ENCODE measurements around the gene SH3BGRL3. TPM values are rescaled to one million over a fixed set of nuclear protein-coding genes. Genes with fewer than 3 reads are reported as not detected.
"Not testable (repeated sequence)": the region's sequence is repeated elsewhere in the genome, so short reads cannot be mapped to it uniquely, and the experiment has no call there.

Gene SH3BGRL3
- total and polyA plus RNA-seq, 2 experiments from 2014 or later = 240 to 2,795 TPM

- Histone ChIP-seq H3K9me2 (ENCODE audit: insufficient read depth) (no peaks in the 10 kb centered on the region), H3K79me2 (ENCODE audit: insufficient read depth) (no peaks in the 10 kb centered on the region), H3K36me3 (ENCODE audit: low read depth) (no peaks in the 10 kb centered on the region), H3K4me3 (no peak overlapping the region), H2AFZ (peak overlapping the region; percentile 95), H3F3A (ENCODE audit: insufficient read depth) (peaks cover 15% of the 10 kb centered on the region), H3K27me3 (replicated peaks; ENCODE audit: insufficient read depth) (no peaks in the 10 kb centered on the region), H3K9ac (peak overlapping the region; percentile 86; the same call in 1 of the 2 replicates), H4K20me1 (ENCODE audit: insufficient read depth) (no peaks in the 10 kb centered on the region), H3K4me1 (ENCODE audit: insufficient read depth) (peaks cover 10% of the 10 kb centered on the region), H3K9me3 (ENCODE audit: low read depth) (no peaks in the 10 kb centered on the region), H3K27ac (no peak overlapping the region), H3K4me2 (ENCODE audit: unreplicated experiment) (no peak overlapping the region)
- TF ChIP-seq EZH2phosphoT487 (IDR thresholded peaks at IDR 0.05; ENCODE audit: insufficient read depth, low read depth) = no peak
- TF ChIP-seq EZH2 (IDR thresholded peaks at IDR 0.05; ENCODE audit: insufficient read depth, poor library complexity, severe bottlenecking) = no peak
- 56 to 58% methylated on average over 6 of the region's 6 CpGs for WGBS, 2 experiments (ENCODE audit: low coverage in 1 of 2, low lambda C conversion rate in 2 of 2, missing lambda C conversion rate in 2 of 2)
- in situ Hi-C loops (cut with MboI) = no loop called here
- no peak for DNase-seq
These were observed 27.5 kb downstream of the SH3BGRL3 start for GRCh38 chr1:26307363-26307781.

- Histone ChIP-seq H3F3A (ENCODE audit: insufficient read depth) (peaks cover 10% of the 10 kb centered on the region), H2AFZ (0 out of 2 replicates have a peak overlapping the region, but pooled peaks have one; percentile 95)
- H3K27me3 ChIP-seq (replicated peaks; ENCODE audit: insufficient read depth); H3K79me2 ChIP-seq (ENCODE audit: insufficient read depth); DNase-seq; H3K9me3 ChIP-seq (ENCODE audit: low read depth); H3K4me2 ChIP-seq (ENCODE audit: unreplicated experiment); H3K9me2 ChIP-seq (ENCODE audit: insufficient read depth); H4K20me1 ChIP-seq (ENCODE audit: insufficient read depth); H3K9ac ChIP-seq; in situ Hi-C loops (cut with MboI); H3K36me3 ChIP-seq (ENCODE audit: low read depth); H3K27ac ChIP-seq; H3K4me1 ChIP-seq (ENCODE audit: insufficient read depth); H3K4me3 ChIP-seq: not testable (repeated sequence)
- WGBS, 2 experiments (ENCODE audit: low coverage in 1 of 2, low lambda C conversion rate in 2 of 2, missing lambda C conversion rate in 2 of 2) = 86% methylated on average over 18 to 21 of the region's 21 CpGs
These were observed 28.3 kb downstream of the SH3BGRL3 start for GRCh38 chr1:26307966-26308899.

GRCh38 chr1:26314501-26314900 is 34.6 kb downstream of the SH3BGRL3 start:
- WGBS, 2 experiments (ENCODE audit: low coverage in 1 of 2, low lambda C conversion rate in 2 of 2, missing lambda C conversion rate in 2 of 2) = 90 to 92% methylated on average over 5 of the region's 5 CpGs
- H3K36me3 ChIP-seq (ENCODE audit: low read depth) = no peaks in the 10 kb centered on the region
- in situ Hi-C loops (cut with MboI) = no loop called here

GRCh38 chr1:26315874-26316850 is 36.3 kb downstream of the SH3BGRL3 start:
- WGBS, 2 experiments (ENCODE audit: low coverage in 1 of 2, low lambda C conversion rate in 2 of 2, missing lambda C conversion rate in 2 of 2) = 70 to 78% methylated on average over 5 to 8 of the region's 8 CpGs
- Histone ChIP-seq H3K4me3 (no peak overlapping the region), H3K27me3 (replicated peaks; ENCODE audit: insufficient read depth) (0 out of 2 replicates have a peak, but pooled peaks cover 4% of the 10 kb centered on the region), H3K4me2 (ENCODE audit: unreplicated experiment) (no peak overlapping the region), H4K20me1 (ENCODE audit: insufficient read depth) (no peaks in the 10 kb centered on the region), H2AFZ (no peak overlapping the region), H3K36me3 (ENCODE audit: low read depth) (no peaks in the 10 kb centered on the region), H3K9me2 (ENCODE audit: insufficient read depth) (no peaks in the 10 kb centered on the region), H3F3A (ENCODE audit: insufficient read depth) (no peaks in the 10 kb centered on the region), H3K9ac (no peak overlapping the region), H3K79me2 (ENCODE audit: insufficient read depth) (no peaks in the 10 kb centered on the region), H3K4me1 (ENCODE audit: insufficient read depth) (peaks cover 7% of the 10 kb centered on the region), H3K27ac (no peak overlapping the region), H3K9me3 (ENCODE audit: low read depth) (no peaks in the 10 kb centered on the region)
- no peak for TF ChIP-seq EZH2phosphoT487 (IDR thresholded peaks at IDR 0.05; ENCODE audit: insufficient read depth, low read depth)
- no peak for TF ChIP-seq EZH2 (IDR thresholded peaks at IDR 0.05; ENCODE audit: insufficient read depth, poor library complexity, severe bottlenecking)
- no peak for DNase-seq
- in situ Hi-C loops (cut with MboI) = no loop called here

More at GRCh38 chr1:26314501-26314900, 34.6 kb downstream of the SH3BGRL3 start:
- Histone ChIP-seq H3K79me2 (ENCODE audit: insufficient read depth) (no peaks in the 10 kb centered on the region), H3K9me2 (ENCODE audit: insufficient read depth) (no peaks in the 10 kb centered on the region), H3K9ac (no peak overlapping the region), H3K27ac (no peak overlapping the region), H3K9me3 (ENCODE audit: low read depth) (no peaks in the 10 kb centered on the region), H4K20me1 (ENCODE audit: insufficient read depth) (no peaks in the 10 kb centered on the region), H3K4me3 (no peak overlapping the region), H3F3A (ENCODE audit: insufficient read depth) (no peaks in the 10 kb centered on the region), H2AFZ (no peak overlapping the region), H3K4me1 (ENCODE audit: insufficient read depth) (peaks cover 5% of the 10 kb centered on the region), H3K4me2 (ENCODE audit: unreplicated experiment) (no peak overlapping the region), H3K27me3 (replicated peaks; ENCODE audit: insufficient read depth) (0 out of 2 replicates have a peak, but pooled peaks cover 4% of the 10 kb centered on the region)
- TF ChIP-seq EZH2phosphoT487 (IDR thresholded peaks at IDR 0.05; ENCODE audit: insufficient read depth, low read depth) = no peak
- TF ChIP-seq EZH2 (IDR thresholded peaks at IDR 0.05; ENCODE audit: insufficient read depth, poor library complexity, severe bottlenecking) = no peak
- DNase-seq = no peak

Data from GM23248 (cell line).